Hematopoietic multipotent progenitor cell treated with erythropoietin and hydrocortisone succinate and interleukin-3 and kit ligand, for 17 days (in vitro differentiated cells): Measurements from ENCODE around the gene GOLGA8F.
"Not testable (repeated sequence)": the region's sequence is repeated elsewhere in the genome, so short reads cannot be mapped to it uniquely, and the experiment has no call there.

ENCODE experiments used
- DNase-seq: peaks from one replicate; pipeline ENCODE4 v3.0.0-alpha.2; 2015; ENCODE audit warnings: low spot score

GOLGA8F gene

GRCh38 chr15:28378364-28378763 is at the start of gene GOLGA8F:
Gene GOLGA8F (plus strand): TSS chr15:28378664. CDS start chr15:28378762, 98 bp downstream.
- not testable (repeated sequence) for DNase-seq

GRCh38 chr15:28357984-28358383 is 20.5 kb upstream of the GOLGA8F start, which contains the start of gene GOLGA6L24:
Gene GOLGA6L24 (minus strand): TSS chr15:28358084. CDS start chr15:28358023, 61 bp downstream.
- not testable (repeated sequence) for DNase-seq

- DNase-seq = not testable (repeated sequence)
Observed at GRCh38 chr15:28365502-28365901, 13.0 kb upstream of the GOLGA8F start.

GRCh38 chr15:28380053-28380452 is 1.6 kb downstream of the GOLGA8F start:
- DNase-seq = not testable (repeated sequence)

GRCh38 chr15:28396022-28396421 is 17.6 kb downstream of the GOLGA8F start:
- not testable (repeated sequence) for DNase-seq

- DNase-seq = not testable (repeated sequence)
Observed at GRCh38 chr15:28402774-28403435, 24.4 kb downstream of the GOLGA8F start.

GRCh38 chr15:28420470-28420869 is 42.0 kb downstream of the GOLGA8F start:
- DNase-seq = peak; percentile 9

GRCh38 chr15:28435594-28435993 is 57.1 kb downstream of the GOLGA8F start:
- DNase-seq = not testable (repeated sequence)
